ENCODE data around the gene ZDHHC14.

ZDHHC14 gene

GRCh38 chr6:157450931-157451742 is 70.1 kb downstream of the ZDHHC14 start:
- H3K27ac ChIP-seq (ENCODE audit: low read depth in 2 of 2, low read length in 2 of 2) = no peak overlapping the region
- H3K36me3 ChIP-seq (ENCODE audit: control insufficient read depth in 2 of 2, insufficient read depth in 2 of 2, low read length in 2 of 2) = no peaks in the 10 kb centered on the region
- H3K4me3 ChIP-seq (ENCODE audit: low read length in 2 of 2) = no peak overlapping the region

GRCh38 chr6:157452096-157452495 is 71.1 kb downstream of the ZDHHC14 start:
- Histone ChIP-seq H3K4me1 (ENCODE audit: control insufficient read depth in 2 of 2, insufficient read depth in 2 of 2, low read length in 2 of 2) (peaks cover 0 to 7% of the 10 kb centered on the region in 2 donors), H3K27me3 (ENCODE audit: control insufficient read depth in 2 of 2, insufficient read depth in 2 of 2, low read length in 2 of 2) (no peaks in the 10 kb centered on the region), H3K36me3 (ENCODE audit: control insufficient read depth in 2 of 2, insufficient read depth in 2 of 2, low read length in 2 of 2) (no peaks in the 10 kb centered on the region), H3K9me3 (ENCODE audit: control insufficient read depth in 2 of 2, low read length in 2 of 2) (no peaks in the 10 kb centered on the region), H3K4me3 (ENCODE audit: low read length in 2 of 2) (no peak overlapping the region), H3K9ac (ENCODE audit: low read depth in 1 of 2, low read length in 2 of 2) (no peak overlapping the region), H3K27ac (ENCODE audit: low read depth in 2 of 2, low read length in 2 of 2) (no peak overlapping the region)

More at GRCh38 chr6:157450931-157451742, 70.1 kb downstream of the ZDHHC14 start:
- H3K27me3 ChIP-seq (ENCODE audit: control insufficient read depth in 2 of 2, insufficient read depth in 2 of 2, low read length in 2 of 2) = no peaks in the 10 kb centered on the region
- no peaks in the 10 kb centered on the region for H3K9me3 ChIP-seq (ENCODE audit: control insufficient read depth in 2 of 2, low read length in 2 of 2)
- H3K9ac ChIP-seq (ENCODE audit: low read depth in 1 of 2, low read length in 2 of 2) = no peak overlapping the region
- peaks cover 0 to 7% of the 10 kb centered on the region in 2 donors for H3K4me1 ChIP-seq (ENCODE audit: control insufficient read depth in 2 of 2, insufficient read depth in 2 of 2, low read length in 2 of 2)

GRCh38 chr6:157453131-157453530 is 72.1 kb downstream of the ZDHHC14 start:
- Histone ChIP-seq H3K9ac (ENCODE audit: low read depth in 1 of 2, low read length in 2 of 2) (no peak overlapping the region), H3K27me3 (ENCODE audit: control insufficient read depth in 2 of 2, insufficient read depth in 2 of 2, low read length in 2 of 2) (no peaks in the 10 kb centered on the region), H3K9me3 (ENCODE audit: control insufficient read depth in 2 of 2, low read length in 2 of 2) (no peaks in the 10 kb centered on the region), H3K27ac (ENCODE audit: low read depth in 2 of 2, low read length in 2 of 2) (no peak overlapping the region), H3K4me1 (ENCODE audit: control insufficient read depth in 2 of 2, insufficient read depth in 2 of 2, low read length in 2 of 2) (peaks cover 0 to 7% of the 10 kb centered on the region in 2 donors), H3K4me3 (ENCODE audit: low read length in 2 of 2) (no peak overlapping the region), H3K36me3 (ENCODE audit: control insufficient read depth in 2 of 2, insufficient read depth in 2 of 2, low read length in 2 of 2) (no peaks in the 10 kb centered on the region)

- no peaks in the 10 kb centered on the region for H3K36me3 ChIP-seq (ENCODE audit: control insufficient read depth in 2 of 2, insufficient read depth in 2 of 2, low read length in 2 of 2)
- H3K4me1 ChIP-seq (ENCODE audit: control insufficient read depth in 2 of 2, insufficient read depth in 2 of 2, low read length in 2 of 2) = peaks cover 0 to 7% of the 10 kb centered on the region in 2 donors
- no peaks in the 10 kb centered on the region for H3K27me3 ChIP-seq (ENCODE audit: control insufficient read depth in 2 of 2, insufficient read depth in 2 of 2, low read length in 2 of 2)
- no peaks in the 10 kb centered on the region for H3K9me3 ChIP-seq (ENCODE audit: control insufficient read depth in 2 of 2, low read length in 2 of 2)
- no peak overlapping the region for H3K4me3 ChIP-seq (ENCODE audit: low read length in 2 of 2)
- no peak overlapping the region for H3K27ac ChIP-seq (ENCODE audit: low read depth in 2 of 2, low read length in 2 of 2)
- no peak overlapping the region for H3K9ac ChIP-seq (ENCODE audit: low read depth in 1 of 2, low read length in 2 of 2)
Measured at GRCh38 chr6:157453978-157454377, 73.0 kb downstream of the ZDHHC14 start.

GRCh38 chr6:157454762-157455714 is 74.0 kb downstream of the ZDHHC14 start:
- no peak overlapping the region for H3K27ac ChIP-seq (ENCODE audit: low read depth in 2 of 2, low read length in 2 of 2)
- H3K9ac ChIP-seq (ENCODE audit: low read depth in 1 of 2, low read length in 2 of 2) = no peak overlapping the region
- no peaks in the 10 kb centered on the region for H3K4me1 ChIP-seq (ENCODE audit: control insufficient read depth in 2 of 2, insufficient read depth in 2 of 2, low read length in 2 of 2)
- H3K36me3 ChIP-seq (ENCODE audit: control insufficient read depth in 2 of 2, insufficient read depth in 2 of 2, low read length in 2 of 2) = no peaks in the 10 kb centered on the region
- H3K9me3 ChIP-seq (ENCODE audit: control insufficient read depth in 2 of 2, low read length in 2 of 2) = no peaks in the 10 kb centered on the region
- no peak overlapping the region for H3K4me3 ChIP-seq (ENCODE audit: low read length in 2 of 2)
- H3K27me3 ChIP-seq (ENCODE audit: control insufficient read depth in 2 of 2, insufficient read depth in 2 of 2, low read length in 2 of 2) = no peaks in the 10 kb centered on the region

- Histone ChIP-seq H3K36me3 (ENCODE audit: control insufficient read depth in 2 of 2, insufficient read depth in 2 of 2, low read length in 2 of 2) (no peaks in the 10 kb centered on the region), H3K27ac (ENCODE audit: low read depth in 2 of 2, low read length in 2 of 2) (no peak overlapping the region), H3K4me3 (ENCODE audit: low read length in 2 of 2) (no peak overlapping the region), H3K4me1 (ENCODE audit: control insufficient read depth in 2 of 2, insufficient read depth in 2 of 2, low read length in 2 of 2) (no peaks in the 10 kb centered on the region), H3K9ac (ENCODE audit: low read depth in 1 of 2, low read length in 2 of 2) (no peak overlapping the region), H3K27me3 (ENCODE audit: control insufficient read depth in 2 of 2, insufficient read depth in 2 of 2, low read length in 2 of 2) (no peaks in the 10 kb centered on the region), H3K9me3 (ENCODE audit: control insufficient read depth in 2 of 2, low read length in 2 of 2) (no peaks in the 10 kb centered on the region)
Measured at GRCh38 chr6:157455731-157456523, 74.9 kb downstream of the ZDHHC14 start.

GRCh38 chr6:157456524-157456829 is 75.5 kb downstream of the ZDHHC14 start:
- H3K4me3 ChIP-seq (ENCODE audit: low read length in 2 of 2) = no peak overlapping the region
- no peaks in the 10 kb centered on the region for H3K9me3 ChIP-seq (ENCODE audit: control insufficient read depth in 2 of 2, low read length in 2 of 2)
- H3K4me1 ChIP-seq (ENCODE audit: control insufficient read depth in 2 of 2, insufficient read depth in 2 of 2, low read length in 2 of 2) = peaks cover 0 to under 1% of the 10 kb centered on the region in 2 donors
- H3K36me3 ChIP-seq (ENCODE audit: control insufficient read depth in 2 of 2, insufficient read depth in 2 of 2, low read length in 2 of 2) = no peaks in the 10 kb centered on the region
- no peak overlapping the region for H3K27ac ChIP-seq (ENCODE audit: low read depth in 2 of 2, low read length in 2 of 2)
- no peaks in the 10 kb centered on the region for H3K27me3 ChIP-seq (ENCODE audit: control insufficient read depth in 2 of 2, insufficient read depth in 2 of 2, low read length in 2 of 2)
- H3K9ac ChIP-seq (ENCODE audit: low read depth in 1 of 2, low read length in 2 of 2) = no peak overlapping the region

- H3K27me3 ChIP-seq (ENCODE audit: control insufficient read depth in 2 of 2, insufficient read depth in 2 of 2, low read length in 2 of 2) = no peaks in the 10 kb centered on the region
- no peaks in the 10 kb centered on the region for H3K36me3 ChIP-seq (ENCODE audit: control insufficient read depth in 2 of 2, insufficient read depth in 2 of 2, low read length in 2 of 2)
- no peak overlapping the region for H3K9ac ChIP-seq (ENCODE audit: low read depth in 1 of 2, low read length in 2 of 2)
Measured at GRCh38 chr6:157457787-157458186, 76.8 kb downstream of the ZDHHC14 start.

GRCh38 chr6:157459327-157459726 is 78.3 kb downstream of the ZDHHC14 start:
- Histone ChIP-seq H3K9ac (ENCODE audit: low read depth in 1 of 2, low read length in 2 of 2) (no peak overlapping the region), H3K4me1 (ENCODE audit: control insufficient read depth in 2 of 2, insufficient read depth in 2 of 2, low read length in 2 of 2) (peaks cover 0 to 2% of the 10 kb centered on the region in 2 donors), H3K27me3 (ENCODE audit: control insufficient read depth in 2 of 2, insufficient read depth in 2 of 2, low read length in 2 of 2) (no peaks in the 10 kb centered on the region), H3K27ac (ENCODE audit: low read depth in 2 of 2, low read length in 2 of 2) (no peak overlapping the region), H3K36me3 (ENCODE audit: control insufficient read depth in 2 of 2, insufficient read depth in 2 of 2, low read length in 2 of 2) (no peaks in the 10 kb centered on the region), H3K9me3 (ENCODE audit: control insufficient read depth in 2 of 2, low read length in 2 of 2) (no peaks in the 10 kb centered on the region), H3K4me3 (ENCODE audit: low read length in 2 of 2) (no peak overlapping the region)

More at GRCh38 chr6:157457787-157458186, 76.8 kb downstream of the ZDHHC14 start:
- H3K9me3 ChIP-seq (ENCODE audit: control insufficient read depth in 2 of 2, low read length in 2 of 2) = no peaks in the 10 kb centered on the region
- peaks cover 0 to 2% of the 10 kb centered on the region in 2 donors for H3K4me1 ChIP-seq (ENCODE audit: control insufficient read depth in 2 of 2, insufficient read depth in 2 of 2, low read length in 2 of 2)
- H3K4me3 ChIP-seq (ENCODE audit: low read length in 2 of 2) = no peak overlapping the region
- no peak overlapping the region for H3K27ac ChIP-seq (ENCODE audit: low read depth in 2 of 2, low read length in 2 of 2)
